22Rv1 (cell line): ENCODE measurements around the gene IGSF8.
A peak's percentile ranks its signal among the peaks of the same experiment; 100 is the strongest.

ENCODE experiments used
- H3K27ac ChIP-seq: fragments of 450-650 bp; 2 replicates; pipeline ENCODE4 v1.5.1; 2017
- ZFX ChIP-seq: fragments of 450-650 bp; IDR thresholded peaks from 2 replicates; pipeline ENCODE4 v1.6.1; 2017; ENCODE audit warnings: antibody characterized with exemption, borderline replicate concordance
- TF ChIP-seq, protein P1 (sequence below): fragments of 450-650 bp; IDR thresholded peaks from 2 replicates; pipeline ENCODE4 v1.5.1; 2017; ENCODE audit warnings: mild to moderate bottlenecking

The IGSF8 gene

DNA sequence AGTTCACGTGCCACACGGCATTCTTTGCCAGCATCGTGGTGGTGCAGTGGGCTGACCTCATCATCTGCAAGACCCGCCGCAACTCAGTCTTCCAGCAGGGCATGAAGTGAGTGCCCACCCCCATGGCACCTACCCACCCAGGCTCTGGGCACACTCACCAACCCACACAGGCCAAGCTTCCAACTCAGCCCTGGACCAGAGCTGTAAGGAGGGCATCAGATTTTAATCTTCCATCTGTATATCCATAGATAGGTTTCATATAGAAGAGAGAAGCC, 38.4 kb upstream of the IGSF8 start:
- H3K27ac ChIP-seq: no peak overlapping the region
- TF ChIP-seq, protein P1, sequence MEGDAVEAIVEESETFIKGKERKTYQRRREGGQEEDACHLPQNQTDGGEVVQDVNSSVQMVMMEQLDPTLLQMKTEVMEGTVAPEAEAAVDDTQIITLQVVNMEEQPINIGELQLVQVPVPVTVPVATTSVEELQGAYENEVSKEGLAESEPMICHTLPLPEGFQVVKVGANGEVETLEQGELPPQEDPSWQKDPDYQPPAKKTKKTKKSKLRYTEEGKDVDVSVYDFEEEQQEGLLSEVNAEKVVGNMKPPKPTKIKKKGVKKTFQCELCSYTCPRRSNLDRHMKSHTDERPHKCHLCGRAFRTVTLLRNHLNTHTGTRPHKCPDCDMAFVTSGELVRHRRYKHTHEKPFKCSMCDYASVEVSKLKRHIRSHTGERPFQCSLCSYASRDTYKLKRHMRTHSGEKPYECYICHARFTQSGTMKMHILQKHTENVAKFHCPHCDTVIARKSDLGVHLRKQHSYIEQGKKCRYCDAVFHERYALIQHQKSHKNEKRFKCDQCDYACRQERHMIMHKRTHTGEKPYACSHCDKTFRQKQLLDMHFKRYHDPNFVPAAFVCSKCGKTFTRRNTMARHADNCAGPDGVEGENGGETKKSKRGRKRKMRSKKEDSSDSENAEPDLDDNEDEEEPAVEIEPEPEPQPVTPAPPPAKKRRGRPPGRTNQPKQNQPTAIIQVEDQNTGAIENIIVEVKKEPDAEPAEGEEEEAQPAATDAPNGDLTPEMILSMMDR: no peak
- TF ChIP-seq ZFX: no peak

DNA sequence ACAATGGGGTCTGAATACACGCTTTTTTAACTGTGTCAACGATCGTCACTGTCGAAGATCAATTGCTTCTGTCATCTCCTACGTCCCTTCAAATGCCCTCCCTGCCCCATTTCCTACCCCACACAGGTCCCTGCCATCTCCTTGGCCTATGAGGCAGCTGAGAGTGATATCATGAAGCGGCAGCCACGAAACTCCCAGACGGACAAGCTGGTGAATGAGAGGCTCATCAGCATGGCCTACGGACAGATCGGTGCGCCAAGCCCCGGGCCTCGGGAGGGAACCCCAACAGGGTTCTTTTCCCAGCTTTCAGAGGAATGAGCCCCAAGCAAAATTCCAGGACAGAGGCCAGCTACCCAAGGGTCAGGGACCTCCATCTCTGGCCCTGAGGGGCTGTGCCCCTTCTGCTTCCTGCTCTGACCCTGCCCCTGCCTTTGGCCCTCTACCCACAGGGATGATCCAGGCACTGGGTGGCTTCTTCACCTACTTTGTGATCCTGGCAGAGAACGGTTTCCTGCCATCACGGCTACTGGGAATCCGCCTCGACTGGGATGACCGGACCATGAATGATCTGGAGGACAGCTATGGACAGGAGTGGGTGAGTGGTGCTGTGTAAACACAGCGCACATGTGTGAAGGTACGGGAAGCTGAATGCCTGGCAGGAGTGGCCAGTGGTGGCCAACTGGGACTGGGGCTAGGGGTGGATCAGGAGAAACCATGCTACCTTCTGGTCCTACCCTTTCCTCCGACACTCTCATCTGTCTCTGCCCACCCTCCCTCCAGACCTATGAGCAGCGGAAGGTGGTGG, 37.9 kb upstream of the IGSF8 start:
- no peak overlapping the region for H3K27ac ChIP-seq
- TF ChIP-seq, protein P1: no peak
- no peak for TF ChIP-seq ZFX

DNA sequence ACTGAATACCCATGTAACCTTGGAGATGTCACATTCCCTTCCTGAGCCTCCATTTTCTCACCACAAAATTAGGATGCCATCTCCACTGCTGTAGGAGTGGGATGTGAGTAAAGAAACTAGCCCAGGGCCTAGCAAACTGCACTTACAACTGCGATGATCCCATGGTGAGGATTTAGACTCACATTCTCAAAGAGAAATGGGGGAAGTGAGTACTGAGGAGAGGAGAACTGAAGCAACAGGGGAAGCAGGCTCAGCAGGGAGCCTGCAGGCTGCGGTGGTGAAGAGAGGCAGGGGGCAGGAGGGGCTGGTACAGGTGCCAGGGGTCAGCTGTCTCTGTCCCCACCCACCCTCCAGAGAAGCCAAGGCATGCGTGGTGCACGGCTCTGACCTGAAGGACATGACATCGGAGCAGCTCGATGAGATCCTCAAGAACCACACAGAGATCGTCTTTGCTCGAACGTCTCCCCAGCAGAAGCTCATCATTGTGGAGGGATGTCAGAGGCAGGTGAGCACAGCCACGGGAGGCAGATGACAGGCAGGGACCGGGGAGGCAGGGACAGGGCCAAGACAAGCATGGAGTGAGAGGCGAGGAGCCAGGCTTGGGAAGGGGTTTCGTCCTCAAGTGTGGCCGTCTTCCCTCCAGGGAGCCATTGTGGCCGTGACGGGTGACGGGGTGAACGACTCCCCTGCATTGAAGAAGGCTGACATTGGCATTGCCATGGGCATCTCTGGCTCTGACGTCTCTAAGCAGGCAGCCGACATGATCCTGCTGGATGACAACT, 36.6 kb upstream of the IGSF8 start:
- TF ChIP-seq, protein P1: no peak
- TF ChIP-seq ZFX: no peak
- no peak overlapping the region for H3K27ac ChIP-seq

DNA sequence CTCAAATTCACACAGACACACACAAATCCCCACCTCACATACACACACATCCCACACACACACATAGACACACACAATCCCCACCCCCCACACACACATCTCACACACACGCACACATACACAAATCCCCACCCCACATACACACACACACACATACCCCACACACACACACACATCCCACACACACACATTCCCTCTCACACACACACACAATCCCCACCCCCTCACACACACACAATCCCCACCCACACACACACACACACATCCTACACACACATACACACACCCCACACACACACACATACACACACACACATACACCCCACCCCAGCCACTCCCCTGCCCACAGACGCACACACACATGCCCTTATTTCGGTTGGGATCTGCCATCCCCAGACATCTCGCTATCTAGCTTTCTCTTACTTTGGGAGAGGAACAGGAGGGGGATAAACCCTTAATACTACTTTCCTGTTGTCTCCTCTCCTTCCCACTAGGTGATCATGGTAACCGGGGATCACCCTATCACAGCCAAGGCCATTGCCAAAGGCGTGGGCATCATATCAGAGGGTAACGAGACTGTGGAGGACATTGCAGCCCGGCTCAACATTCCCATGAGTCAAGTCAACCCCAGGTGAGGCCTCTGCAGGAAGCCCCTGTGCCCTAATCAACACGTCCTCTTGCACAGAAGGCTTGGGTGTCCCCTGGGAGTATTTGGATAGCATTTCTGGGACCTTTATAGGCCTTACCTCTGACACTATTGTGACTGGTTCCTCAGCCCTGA, 35.8 kb upstream of the IGSF8 start:
- no peak overlapping the region for H3K27ac ChIP-seq
- TF ChIP-seq ZFX: no peak
- TF ChIP-seq, protein P1: no peak

DNA sequence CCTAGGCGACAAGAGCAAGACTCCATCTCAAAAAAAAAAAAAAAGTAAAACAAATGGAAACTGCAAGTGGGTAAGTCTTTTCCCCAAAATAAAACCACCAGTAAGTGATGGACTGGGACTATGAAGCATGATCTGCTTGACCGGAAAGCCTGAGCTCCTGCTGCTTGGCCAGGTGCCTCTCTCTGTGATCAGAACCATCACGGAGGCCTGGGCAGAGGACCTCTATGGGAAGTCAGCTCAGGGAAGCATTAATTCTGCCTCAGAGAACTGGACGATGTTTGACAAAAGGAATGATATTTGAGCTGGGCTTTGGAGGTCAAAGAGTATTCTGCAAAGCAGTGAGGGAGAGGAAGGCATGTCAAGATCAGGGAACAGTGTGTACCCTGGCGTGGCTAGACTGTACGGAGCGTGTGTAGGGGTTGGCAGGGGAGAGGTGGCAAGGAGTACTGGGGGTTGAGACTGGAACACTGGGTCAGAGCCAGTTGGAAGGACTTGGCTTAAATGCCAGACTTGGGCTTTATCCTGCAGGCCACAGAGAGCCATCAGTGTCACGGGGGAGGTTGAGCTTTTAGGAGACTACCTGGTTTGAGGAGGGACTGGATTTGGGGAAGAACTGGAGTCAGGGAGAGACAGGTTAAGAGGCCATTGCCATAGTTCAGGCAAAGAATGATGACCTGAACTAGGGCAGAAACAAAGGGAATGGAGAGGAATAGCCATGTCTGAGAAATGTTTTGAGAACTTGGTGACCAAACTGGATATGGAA, 33.6 kb upstream of the IGSF8 start:
- TF ChIP-seq ZFX: no peak
- TF ChIP-seq, protein P1: no peak
- H3K27ac ChIP-seq: peak overlapping the region; percentile 7; the same call in 1 of the 2 replicates

DNA sequence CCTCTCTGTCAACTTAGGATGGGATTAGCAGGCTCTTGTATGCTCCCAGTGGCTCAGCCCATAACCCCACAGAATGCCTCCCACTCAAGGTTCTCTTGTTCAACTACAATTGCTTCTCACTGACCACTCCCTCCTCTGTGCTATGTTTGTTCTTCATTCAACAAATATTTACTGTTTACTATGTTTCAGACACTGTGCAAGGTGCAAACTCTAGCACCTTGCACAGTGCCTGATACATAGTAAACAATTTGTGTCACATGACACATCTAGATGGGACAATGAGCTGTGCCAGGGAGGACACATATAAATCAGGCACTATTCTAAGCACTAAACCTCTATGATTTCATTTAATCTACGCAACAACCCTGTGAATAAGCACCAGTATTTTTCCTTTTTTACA, 32.5 kb upstream of the IGSF8 start:
- no peak overlapping the region for H3K27ac ChIP-seq
- TF ChIP-seq, protein P1: no peak
- TF ChIP-seq ZFX: no peak
